GM12878 (cell line): ENCODE data around the gene TBL3. TPM values are rescaled to one million over a fixed set of nuclear protein-coding genes. Genes with fewer than 3 reads are reported as not detected.

ENCODE experiments used
- CBX5 ChIP-seq: sonication (generic); IDR thresholded peaks from 2 replicates; pipeline ENCODE4 v1.6.1; 2016; ENCODE audit warnings: low read depth, moderate library complexity, mild to moderate bottlenecking, inconsistent platforms
- E2F8 ChIP-seq: fragments of 450-650 bp; IDR thresholded peaks from 2 replicates; pipeline ENCODE4 v1.6.1; 2018; ENCODE audit warnings: mild to moderate bottlenecking, low read depth, moderate library complexity; ENCODE audit not compliant: partially characterized antibody
- ELK1 ChIP-seq: IDR thresholded peaks from 2 replicates; pipeline ENCODE4 v1.6.1; 2012; ENCODE audit warnings: low read depth, low read length, improper control_type of control experiment
- MAX ChIP-seq: IDR thresholded peaks from 2 replicates; pipeline ENCODE4 v1.6.1; 2012; ENCODE audit warnings: low read depth, low read length, improper control_type of control experiment
- MYB ChIP-seq: fragments of 150-350 bp; IDR thresholded peaks from 2 replicates; pipeline ENCODE4 v1.6.1; 2014; ENCODE audit warnings: mild to moderate bottlenecking, low read depth, low read length, borderline replicate concordance
- MYC ChIP-seq: IDR thresholded peaks from 2 replicates; pipeline ENCODE4 v1.6.1; 2011; ENCODE audit warnings: mild to moderate bottlenecking, low read length, moderate library complexity, inconsistent platforms; ENCODE audit not compliant: insufficient read depth, insufficient replicate concordance, insufficient read length, severe bottlenecking
- NFYA ChIP-seq: IDR thresholded peaks from 2 replicates; pipeline ENCODE4 v1.6.1; 2011; ENCODE audit warnings: low read depth, mild to moderate bottlenecking, low read length, improper control_type of control experiment, borderline replicate concordance
- NFYB ChIP-seq: IDR thresholded peaks from 2 replicates; pipeline ENCODE4 v1.6.1; 2011; ENCODE audit warnings: low read depth, mild to moderate bottlenecking, low read length, improper control_type of control experiment, moderate library complexity; ENCODE audit not compliant: insufficient read depth
- NKRF ChIP-seq: fragments of 450-650 bp; conservative IDR thresholded peaks from 2 replicates; pipeline ENCODE4 v1.6.1; 2017; ENCODE audit warnings: mild to moderate bottlenecking, moderate library complexity
- POLR2AphosphoS2 ChIP-seq: IDR thresholded peaks from 2 replicates; pipeline ENCODE4 v1.6.1; 2011; ENCODE audit warnings: low read depth, mild to moderate bottlenecking, low read length, improper control_type of control experiment, moderate library complexity
- POLR2AphosphoS5 ChIP-seq: IDR thresholded peaks from 2 replicates; pipeline ENCODE4 v1.6.1; 2011; ENCODE audit warnings: mild to moderate bottlenecking, low read length, inconsistent platforms
- STAT3 ChIP-seq: IDR thresholded peaks from 2 replicates; pipeline ENCODE4 v1.6.1; 2011; ENCODE audit warnings: low read depth, low read length, improper control_type of control experiment
- polyA plus RNA-seq, 11 experiments: library from polyadenylated mRNA; depleted of rRNA in 4 of 11; unstranded in 6 of 11; stranded (reverse) in 5 of 11; fragments of >200 nt; fragmentation: Nextera tagmentation in 4 of 11; fragmentation: Illumina TruSeq in 1 of 11; extraction: Ambion mirVana in 4 of 11; extraction: Trizol in 1 of 11; gene quantifications; 1 replicate in 1 of 11; 2 replicates in 10 of 11; pipeline versions ENCODE4 v1.2.1 to v1.2.3, GENCODE V29; 2011 to 2016; ENCODE audit warnings: inconsistent platforms in 2 of 11, missing spikeins in 2 of 11, low read depth in 1 of 11
- total RNA-seq, 4 experiments: library from RNA; depleted of rRNA in 3 of 4; stranded (reverse); fragments of >200 nt in 3 of 4; fragmentation: Illumina TruSeq in 1 of 4; extraction: Trizol in 1 of 4; gene quantifications; 2 replicates each; pipeline versions ENCODE4 v1.2.1 to v1.2.3, GENCODE V29; 2013 to 2021

Gene TBL3
- total and polyA plus RNA-seq, 10 of the 15 experiments (the other 5 are each of a cell fraction or from before 2014, with no cell fraction given), result 1.2 to 101 (median 34.2) TPM

- no peak for TF ChIP-seq ELK1
- TF ChIP-seq MAX, result no peak
- TF ChIP-seq NKRF, result no peak
- TF ChIP-seq CBX5, result no peak
- no peak for TF ChIP-seq POLR2AphosphoS5
- no peak for TF ChIP-seq MYB
- no peak for TF ChIP-seq POLR2AphosphoS2
- no peak for TF ChIP-seq NFYA
- no peak for TF ChIP-seq MYC
- TF ChIP-seq NFYB, result no peak
- TF ChIP-seq E2F8, result no peak
- no peak for TF ChIP-seq STAT3
Observed at GRCh38 chr16:1976951-1977874, 5.4 kb downstream of the TBL3 start (continued).
